ENCODE results near the gene NHLRC4. TPM values are rescaled to one million over a fixed set of nuclear protein-coding genes. Genes with fewer than 3 reads are reported as not detected.

NHLRC4 gene
- total and polyA plus RNA-seq, 9 of the 15 experiments (the other 6 are each of a cell fraction or from before 2014, with no cell fraction given): 0.24 to 3.7 (median 1.3) TPM; not detected in 2

DNA sequence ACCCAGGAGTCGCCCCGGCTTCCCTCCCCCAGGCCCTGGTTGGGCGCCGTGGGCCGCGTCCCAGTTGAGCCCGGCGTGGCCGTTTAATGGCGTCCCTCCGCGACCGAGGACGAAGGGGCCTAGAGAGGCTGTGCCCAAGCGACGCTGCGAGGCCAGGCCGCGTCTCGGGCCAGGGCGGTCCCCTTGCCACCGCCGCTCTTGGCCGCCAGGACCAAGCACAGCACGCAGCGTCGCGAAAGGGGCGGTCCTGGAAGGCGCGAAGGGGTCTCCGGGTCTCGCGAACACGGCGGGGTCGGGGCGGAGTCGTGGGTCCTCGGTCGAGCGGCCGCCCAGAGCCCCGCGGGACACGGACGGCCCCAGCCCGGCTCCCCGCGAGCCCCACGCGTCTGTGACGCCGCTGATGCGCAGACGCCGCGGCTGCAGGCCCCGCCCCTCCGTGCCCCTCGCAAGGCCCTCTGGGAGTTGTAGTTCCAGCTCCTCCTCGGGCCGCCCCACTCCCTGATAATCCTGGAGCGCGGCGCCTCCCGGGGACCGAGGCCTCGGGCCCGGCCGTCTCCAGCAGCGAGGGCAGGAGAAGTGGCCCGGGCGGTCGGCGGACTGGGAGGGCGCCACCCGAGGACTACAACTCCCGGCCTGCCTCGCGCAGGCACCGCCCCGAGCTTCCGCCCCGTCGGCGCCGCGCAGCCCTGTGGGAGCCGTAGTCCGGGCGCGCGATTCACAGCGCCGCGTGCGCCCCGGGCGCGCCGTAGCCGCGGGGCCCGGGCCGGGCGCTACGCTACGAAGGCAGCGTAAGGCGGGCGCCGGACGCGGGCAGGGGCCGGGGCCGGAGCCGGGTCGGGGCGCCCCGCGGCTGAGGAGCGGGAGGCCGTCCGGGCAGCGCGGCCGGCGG, 39.5 kb upstream of the NHLRC4 start, which contains the start of gene CAPN15 (continued):
- TF ChIP-seq, protein P1, sequence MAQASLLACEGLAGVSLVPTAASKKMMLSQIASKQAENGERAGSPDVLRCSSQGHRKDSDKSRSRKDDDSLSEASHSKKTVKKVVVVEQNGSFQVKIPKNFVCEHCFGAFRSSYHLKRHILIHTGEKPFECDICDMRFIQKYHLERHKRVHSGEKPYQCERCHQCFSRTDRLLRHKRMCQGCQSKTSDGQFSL (CRISPR knock-in tag; IDR thresholded peaks at IDR 0.05): no peak
- TF ChIP-seq, protein P1 (tag; IDR thresholded peaks at IDR 0.05): no peak
- peak; percentile 62; the same call in 1 of the 2 replicates for TF ChIP-seq EP400 (IDR thresholded peaks at IDR 0.05)
- peak; percentile 20 to 40; a peak in 2 of 4 replicates for TF ChIP-seq SIN3A (IDR thresholded peaks at IDR 0.05; ENCODE audit: borderline replicate concordance in 2 of 2, control insufficient read depth in 1 of 2, low read depth in 2 of 2, low read length in 2 of 2)
- TF ChIP-seq HNRNPLL (IDR thresholded peaks at IDR 0.05; ENCODE audit: low read depth, low read length, poor library complexity, severe bottlenecking): peak; percentile 98
- TF ChIP-seq FOSL1 (tag; conservative IDR thresholded peaks at IDR 0.05): 0 out of 2 replicates have a peak, but pooled peaks have one; percentile 13
- TF ChIP-seq POLR3G (IDR thresholded peaks at IDR 0.05; ENCODE audit: extremely low read depth, insufficient read length, insufficient replicate concordance): no peak
- TF ChIP-seq BACH1 (tag; IDR thresholded peaks at IDR 0.05): no peak
- no peak for TF ChIP-seq ZNF146 (CRISPR knock-in tag; IDR thresholded peaks at IDR 0.05; ENCODE audit: unreplicated experiment)
- TF ChIP-seq HNRNPK (IDR thresholded peaks at IDR 0.05; ENCODE audit: low read depth, low read length, poor library complexity, severe bottlenecking): peak; percentile 63
- no peak for TF ChIP-seq NCOA1 (IDR thresholded peaks at IDR 0.05; ENCODE audit: low read depth)
- 0 out of 2 replicates have a peak, but pooled peaks have one; percentile 22 for TF ChIP-seq ETV1 (tag; conservative IDR thresholded peaks at IDR 0.05; ENCODE audit: low read depth)
- peak; percentile 92 for TF ChIP-seq ZNF143 (CRISPR knock-in tag; IDR thresholded peaks at IDR 0.05)
- no peak for TF ChIP-seq ZNF354B (CRISPR knock-in tag; IDR thresholded peaks at IDR 0.05)
- TF ChIP-seq ZNF175 (CRISPR knock-in tag; IDR thresholded peaks at IDR 0.05; ENCODE audit: low read depth): peak; percentile 91
- no peak for TF ChIP-seq MAFF (IDR thresholded peaks at IDR 0.05; ENCODE audit: low read length)
- no peak for TF ChIP-seq MCM5 (IDR thresholded peaks at IDR 0.05; ENCODE audit: low read depth)
- TF ChIP-seq, protein P2, sequence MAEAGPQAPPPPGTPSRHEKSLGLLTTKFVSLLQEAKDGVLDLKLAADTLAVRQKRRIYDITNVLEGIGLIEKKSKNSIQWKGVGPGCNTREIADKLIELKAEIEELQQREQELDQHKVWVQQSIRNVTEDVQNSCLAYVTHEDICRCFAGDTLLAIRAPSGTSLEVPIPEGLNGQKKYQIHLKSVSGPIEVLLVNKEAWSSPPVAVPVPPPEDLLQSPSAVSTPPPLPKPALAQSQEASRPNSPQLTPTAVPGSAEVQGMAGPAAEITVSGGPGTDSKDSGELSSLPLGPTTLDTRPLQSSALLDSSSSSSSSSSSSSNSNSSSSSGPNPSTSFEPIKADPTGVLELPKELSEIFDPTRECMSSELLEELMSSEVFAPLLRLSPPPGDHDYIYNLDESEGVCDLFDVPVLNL (CRISPR knock-in tag; IDR thresholded peaks at IDR 0.05; ENCODE audit: low read depth): peak; percentile 73; the same call in 1 of the 2 replicates
- peak; percentile 70; the same call in 1 of the 2 replicates for TF ChIP-seq KLF13 (tag; IDR thresholded peaks at IDR 0.05; ENCODE audit: borderline replicate concordance, low read depth)
- peak; percentile 96 for TF ChIP-seq ETS1 (conservative IDR thresholded peaks at IDR 0.05; ENCODE audit: control insufficient read depth, low read depth, low read length)
- TF ChIP-seq ZBTB7A (IDR thresholded peaks at IDR 0.05; ENCODE audit: borderline replicate concordance, control insufficient read depth, low read depth, low read length): peak; percentile 53; the same call in 1 of the 2 replicates
- peak; percentile 71 for TF ChIP-seq TBP (optimal IDR thresholded peaks at IDR 0.05; ENCODE audit: low read depth, low read length)
- no peak for TF ChIP-seq PML (IDR thresholded peaks at IDR 0.05; ENCODE audit: low read length)
- peak; percentile 73; the same call in 1 of the 2 replicates for TF ChIP-seq GTF2E2 (tag; IDR thresholded peaks at IDR 0.05)
- TF ChIP-seq ETV5 (CRISPR knock-in tag; IDR thresholded peaks at IDR 0.05; ENCODE audit: low read depth): peak; percentile 38; the same call in 1 of the 2 replicates
